Activated CD4-positive, alpha-beta T cell treated with anti-CD3 and anti-CD28 coated beads for 36 hours (primary cell): ENCODE results near the gene TSPOAP1. TPM values are rescaled to one million over a fixed set of nuclear protein-coding genes. Genes with fewer than 3 reads are reported as not detected.

Experiments
- ATAC-seq: fragments of 200-7000 bp; cut with Tn5 transposase; one replicate; pipeline ENCODE4 v1.10.0; 2021; ENCODE audit warnings: mild to moderate bottlenecking, moderate library complexity
- CTCF ChIA-PET: fragments of 350-600 bp; sonication (Branson Sonifier 250); formaldehyde crosslinking; loops from one replicate; lab custom pipeline; 2021; ENCODE audit warnings: antibody characterized with exemption; lab: Charles Lee
- POLR2A ChIA-PET: fragments of 350-600 bp; sonication (Branson Sonifier 250); formaldehyde crosslinking; loops from one replicate; lab custom pipeline; 2021; ENCODE audit warnings: antibody characterized with exemption, inconsistent platforms; lab: Charles Lee
- DNase-seq: peaks from one replicate; pipeline ENCODE4 v3.0.0-alpha.2; 2020
- H3K27ac Mint-ChIP-seq: one replicate; pipeline ENCODE4 v1.8.0; 2021; ENCODE audit warnings: mixed read lengths
- H3K27me3 Mint-ChIP-seq: one replicate; pipeline ENCODE4 v1.8.0; 2021; ENCODE audit warnings: mixed read lengths
- H3K36me3 Mint-ChIP-seq: one replicate; pipeline ENCODE4 v1.8.0; 2021; ENCODE audit warnings: low read depth, mixed read lengths
- H3K4me1 Mint-ChIP-seq: one replicate; pipeline ENCODE4 v1.8.0; 2021; ENCODE audit warnings: mixed read lengths
- H3K4me3 Mint-ChIP-seq: one replicate; pipeline ENCODE4 v1.8.0; 2021; ENCODE audit warnings: mild to moderate bottlenecking, moderate library complexity, mixed read lengths
- H3K9me3 Mint-ChIP-seq: one replicate; pipeline ENCODE4 v1.8.0; 2021; ENCODE audit warnings: low read depth, mixed read lengths
- intact Hi-C, 2 experiments: fragments of 100-400 bp; cut with DNase I in 1 of 2; cut with micrococcal nuclease in 1 of 2; formaldehyde crosslinking; loops; one replicate each; pipeline versions ENCODE4 v1.14.2 to v1.15.1; 2022 to 2024; cut with DNase I, micrococcal nuclease
- total RNA-seq, 2 experiments: library from RNA; stranded (reverse); gene quantifications; one replicate each; pipeline ENCODE4 v1.2.3, GENCODE V29; 2021

The TSPOAP1 gene
- total RNA-seq, 2 experiments from 2014 or later: 11.8 to 12.4 TPM

- POLR2A ChIA-PET: no interaction called here
- Mint-ChIP-seq H3K36me3 (no peaks in the 10 kb centered on the region), H3K27me3 (peaks cover 6% of the 10 kb centered on the region), H3K4me3 (no peak overlapping the region), H3K9me3 (no peaks in the 10 kb centered on the region), H3K4me1 (peaks cover under 1% of the 10 kb centered on the region), H3K27ac (no peak overlapping the region)
- intact Hi-C loops: no loop called here
- ATAC-seq (no peak), DNase-seq (no peak)
- CTCF ChIA-PET: interaction anchor here (0.6 to 2.2 kb wide), 3 partner anchors 19 to 204 kb away, joined by 4 to 6 read pairs (median 4); no protein-coding TSS in a partner anchor
Observed at GRCh38 chr17:58284613-58285421, 43.8 kb downstream of the TSPOAP1 start.

DNA sequence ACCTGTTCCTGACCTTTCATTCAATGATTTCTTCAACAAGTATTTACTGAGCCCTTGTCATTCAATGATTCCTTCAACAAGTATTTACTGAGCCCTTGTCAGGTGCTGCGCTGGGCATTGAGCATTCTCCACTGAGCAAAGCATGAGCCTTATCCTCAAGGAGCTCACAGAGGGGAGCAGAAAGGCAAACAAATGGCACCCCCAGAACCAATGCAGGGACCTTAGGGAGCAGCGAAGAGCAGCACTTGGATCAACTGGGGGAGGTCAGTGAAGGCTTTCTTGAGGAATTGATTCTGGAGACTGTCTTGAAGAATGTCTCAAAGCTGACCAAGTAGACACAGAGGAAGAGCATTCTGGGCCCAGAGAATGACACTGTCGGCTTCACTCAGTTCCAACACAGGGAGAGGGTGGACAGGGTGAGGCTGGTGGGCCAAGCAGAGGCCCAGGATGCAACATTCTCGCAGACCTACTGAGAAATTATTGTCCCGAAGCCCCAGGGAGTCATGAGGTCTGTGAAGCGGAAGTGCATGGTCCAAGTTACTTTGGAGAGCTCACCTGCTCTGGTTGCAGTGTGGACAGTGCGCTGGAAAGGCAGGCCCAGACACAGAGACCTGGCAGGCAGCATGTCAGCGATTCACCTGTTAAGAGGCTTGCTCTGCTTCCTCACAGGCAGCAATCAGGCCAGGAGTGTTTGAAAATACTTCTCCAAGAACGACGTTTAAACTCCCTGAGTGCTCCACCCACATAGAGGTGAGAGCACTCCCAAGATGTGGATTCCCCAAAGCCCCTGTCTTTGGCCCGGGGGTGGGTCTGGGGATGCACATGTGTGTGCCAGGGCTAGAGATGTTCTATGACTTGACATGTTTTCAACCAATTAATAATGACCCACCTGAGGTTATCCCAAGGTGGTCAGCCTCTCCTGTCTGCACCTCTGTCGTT is 44.7 kb downstream of the TSPOAP1 start:
- CTCF ChIA-PET: interaction anchor here (1.3 to 2.2 kb wide), 2 partner anchors 20 to 205 kb away, joined by 4 to 6 read pairs; no protein-coding TSS in a partner anchor
- POLR2A ChIA-PET: no interaction called here
- Mint-ChIP-seq H3K27me3 (peaks cover 10% of the 10 kb centered on the region), H3K36me3 (no peaks in the 10 kb centered on the region), H3K9me3 (no peaks in the 10 kb centered on the region), H3K4me3 (no peak overlapping the region), H3K4me1 (peaks cover 4% of the 10 kb centered on the region), H3K27ac (no peak overlapping the region)
- intact Hi-C loops: no loop called here
- ATAC-seq (no peak), DNase-seq (no peak)

DNA sequence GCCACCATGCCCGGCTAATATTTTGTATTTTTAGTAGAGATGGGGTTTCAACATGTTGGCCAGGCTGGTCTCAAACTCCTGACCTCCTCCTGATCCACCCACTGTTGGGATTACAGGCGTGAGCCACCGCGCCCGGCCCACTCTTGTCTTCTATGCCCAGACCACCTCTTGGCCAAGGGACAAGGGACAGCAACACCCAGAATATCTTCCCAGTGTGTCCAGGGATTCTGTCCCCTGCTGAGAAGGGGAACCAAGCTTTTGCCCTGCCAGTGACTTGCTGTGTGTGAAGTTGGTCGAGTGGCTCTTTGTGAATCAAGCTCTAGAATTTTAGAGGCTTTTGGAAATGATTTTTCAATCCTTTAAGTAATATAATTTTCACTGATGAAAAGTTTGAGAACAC is 46.2 kb downstream of the TSPOAP1 start:
- no peak for ATAC-seq
- Mint-ChIP-seq H3K4me3 (no peak overlapping the region), H3K9me3 (no peaks in the 10 kb centered on the region), H3K36me3 (no peaks in the 10 kb centered on the region), H3K4me1 (peaks cover 4% of the 10 kb centered on the region), H3K27ac (no peak overlapping the region), H3K27me3 (peaks cover 17% of the 10 kb centered on the region)
- intact Hi-C loops: no loop called here
- no peak for DNase-seq
- ChIA-PET POLR2A (interaction anchor here (0.7 kb wide), 1 partner anchor 82 kb away, joined by 3 read pairs; no protein-coding TSS in a partner anchor), CTCF (interaction anchor here (0.6 kb wide), 1 partner anchor 10 kb away, joined by 4 read pairs; no protein-coding TSS in a partner anchor)

DNA sequence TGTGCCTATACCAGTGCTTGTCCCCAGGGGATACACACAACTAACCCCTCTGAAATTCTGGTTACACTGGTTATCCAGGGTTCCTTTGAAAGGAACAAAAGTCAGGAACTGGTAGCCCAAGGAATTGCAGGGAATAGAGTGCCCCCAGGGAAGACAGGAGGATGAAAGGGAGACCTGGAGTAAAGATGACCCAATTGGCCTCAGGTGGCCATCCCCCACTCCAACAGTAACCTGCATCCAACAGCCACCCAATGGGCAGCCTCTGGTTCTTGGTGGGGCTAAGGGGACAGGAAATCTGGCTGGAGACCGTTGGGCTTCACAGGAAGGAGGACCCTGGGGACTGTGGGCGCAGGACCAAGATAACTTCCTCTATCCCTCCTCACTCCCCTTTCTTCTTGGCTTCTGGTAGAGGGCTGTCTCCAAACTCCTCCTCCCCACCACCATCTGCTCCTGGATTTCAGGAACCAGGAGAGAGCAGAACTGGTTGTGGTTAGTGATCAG is 47.0 kb downstream of the TSPOAP1 start:
- ATAC-seq: no peak
- Mint-ChIP-seq H3K27ac (no peak overlapping the region), H3K4me3 (no peak overlapping the region), H3K36me3 (no peaks in the 10 kb centered on the region), H3K27me3 (peaks cover 15% of the 10 kb centered on the region), H3K9me3 (no peaks in the 10 kb centered on the region), H3K4me1 (peaks cover 4% of the 10 kb centered on the region)
- CTCF ChIA-PET: interaction anchor here (1.6 kb wide), 1 partner anchor 97 kb away, joined by 3 read pairs; no protein-coding TSS in a partner anchor
- intact Hi-C loops: no loop called here
- POLR2A ChIA-PET: no interaction called here
- DNase-seq: no peak

GRCh38 chr17:58280480-58281217 is 47.9 kb downstream of the TSPOAP1 start, which contains the start of gene MPO:
MPO (minus strand) TSS chr17:58280935; CDS start chr17:58280758, 177 bp downstream.
- intact Hi-C loops: no loop called here
- POLR2A ChIA-PET: no interaction called here
- ATAC-seq: no peak
- Mint-ChIP-seq H3K27me3 (peaks cover 17% of the 10 kb centered on the region), H3K9me3 (no peaks in the 10 kb centered on the region), H3K4me1 (peaks cover 4% of the 10 kb centered on the region), H3K36me3 (no peaks in the 10 kb centered on the region), H3K27ac (no peak within 1 kb of the TSS), H3K4me3 (no peak within 1 kb of the TSS)
- CTCF ChIA-PET: interaction anchor here (0.6 to 1.6 kb wide), 4 partner anchors 24 to 299 kb away, joined by 3 to 6 read pairs (median 3); no protein-coding TSS in a partner anchor
- DNase-seq: no peak

DNA sequence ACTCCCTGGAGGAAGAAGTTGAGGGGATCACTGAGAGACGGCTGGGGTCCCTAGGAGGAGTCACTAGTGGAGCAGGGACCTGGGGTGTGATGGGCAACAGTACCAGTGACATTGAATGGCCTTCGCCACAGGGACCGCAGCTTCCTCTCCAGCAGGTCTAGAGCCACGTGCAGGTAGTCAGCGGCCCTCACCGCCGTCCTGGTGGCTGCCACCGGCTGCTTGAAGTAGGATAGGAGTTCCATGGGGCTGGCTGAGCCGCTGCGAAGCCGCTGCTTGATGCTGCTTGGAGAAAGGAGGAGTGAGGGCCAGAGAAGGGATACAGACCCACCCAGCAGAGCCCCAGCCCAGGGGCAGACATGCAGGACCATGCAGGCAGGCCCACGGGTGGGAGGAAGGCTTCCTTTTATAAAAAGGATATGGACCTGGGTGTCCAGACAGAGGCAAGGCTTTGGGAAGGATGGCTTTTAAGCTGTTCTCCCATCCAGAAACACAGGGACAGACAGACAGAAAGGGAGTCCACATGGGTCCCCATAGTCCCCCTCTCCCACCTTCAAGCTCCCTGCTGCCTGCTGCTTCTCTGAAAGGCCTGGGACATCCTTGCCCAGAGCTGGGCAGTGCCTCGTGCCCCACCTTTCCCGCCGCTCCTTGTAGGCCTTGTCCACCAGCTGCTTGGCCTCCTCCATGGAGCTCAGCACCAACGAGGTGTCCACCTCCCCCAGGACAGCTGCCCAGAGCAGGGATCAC is 48.7 kb downstream of the TSPOAP1 start:
- ATAC-seq (no peak), DNase-seq (peak; percentile 27)
- Mint-ChIP-seq H3K4me3 (no peak overlapping the region), H3K9me3 (no peaks in the 10 kb centered on the region), H3K27ac (no peak overlapping the region), H3K36me3 (no peaks in the 10 kb centered on the region), H3K27me3 (peaks cover 17% of the 10 kb centered on the region), H3K4me1 (peaks cover 4% of the 10 kb centered on the region)
- CTCF ChIA-PET: interaction anchor here (0.9 to 1.6 kb wide), 3 partner anchors 25 to 99 kb away, joined by 3 to 6 read pairs (median 3); no protein-coding TSS in a partner anchor
- intact Hi-C loops: no loop called here
- POLR2A ChIA-PET: no interaction called here

GRCh38 chr17:58279016-58279711 is 49.4 kb downstream of the TSPOAP1 start:
- H3K27ac Mint-ChIP-seq: no peak overlapping the region
- no peaks in the 10 kb centered on the region for H3K36me3 Mint-ChIP-seq
- H3K4me1 Mint-ChIP-seq: peaks cover 4% of the 10 kb centered on the region
- DNase-seq (no peak), ATAC-seq (no peak)
- CTCF ChIA-PET: interaction anchor here (0.7 to 1.0 kb wide), 2 partner anchors 26 to 87 kb away, joined by 4 read pairs; no protein-coding TSS in a partner anchor
- POLR2A ChIA-PET: no interaction called here
- no peak overlapping the region for H3K4me3 Mint-ChIP-seq
- intact Hi-C loops: no loop called here
- H3K27me3 Mint-ChIP-seq: peaks cover 17% of the 10 kb centered on the region
- no peaks in the 10 kb centered on the region for H3K9me3 Mint-ChIP-seq

GRCh38 chr17:58278661-58279015 is 50.0 kb downstream of the TSPOAP1 start:
- DNase-seq: no peak
- intact Hi-C loops: no loop called here
- Mint-ChIP-seq H3K9me3 (no peaks in the 10 kb centered on the region), H3K27ac (no peak overlapping the region), H3K4me1 (peaks cover 4% of the 10 kb centered on the region), H3K36me3 (no peaks in the 10 kb centered on the region), H3K27me3 (peaks cover 17% of the 10 kb centered on the region), H3K4me3 (no peak overlapping the region)
- ChIA-PET CTCF (interaction anchor here (0.7 to 1.0 kb wide), 2 partner anchors 27 to 88 kb away, joined by 4 read pairs; no protein-coding TSS in a partner anchor), POLR2A (no interaction called here)
- ATAC-seq: no peak

DNA sequence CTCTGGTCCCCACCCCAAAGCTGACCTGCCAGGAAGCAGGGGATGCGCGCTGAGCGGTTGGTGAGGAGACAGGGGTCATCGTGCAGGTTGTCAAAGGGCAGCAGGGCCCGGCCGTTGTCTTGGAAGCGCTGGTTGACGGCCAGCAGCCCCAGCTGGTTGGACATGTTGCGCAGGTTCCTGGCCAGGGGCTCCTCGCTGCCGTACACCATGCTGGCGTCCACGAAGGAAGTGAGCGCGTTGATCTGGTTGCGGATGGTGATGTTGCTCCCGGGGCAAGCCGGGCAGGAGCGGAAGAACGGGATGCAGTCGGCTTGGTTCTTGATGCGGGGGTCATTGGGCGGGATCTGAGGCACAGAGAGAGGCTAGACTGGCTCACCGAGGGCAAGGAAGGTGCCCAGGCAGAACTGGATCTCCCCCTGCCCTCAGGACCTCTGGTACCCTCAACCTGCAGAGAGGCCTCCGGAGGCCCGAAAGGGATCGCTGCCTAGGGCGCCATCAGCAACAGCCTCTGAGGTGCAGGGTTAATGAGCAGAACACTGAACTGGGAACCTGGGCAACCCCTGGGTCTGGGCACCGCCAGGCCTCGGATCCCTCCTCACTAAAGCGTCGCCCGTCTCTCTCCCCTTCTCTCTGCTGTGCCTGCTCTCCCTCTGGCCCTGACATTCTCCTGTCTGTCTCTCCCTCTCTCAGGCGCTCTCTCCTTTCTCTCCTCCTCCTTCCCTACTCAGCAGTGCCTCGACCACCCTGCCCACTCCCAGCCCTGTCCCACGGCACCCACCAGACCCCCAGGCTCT is 50.6 kb downstream of the TSPOAP1 start:
- ChIA-PET POLR2A (no interaction called here), CTCF (interaction anchor here (0.7 to 1.0 kb wide), 3 partner anchors 88 to 159 kb away, joined by 3 to 4 read pairs (median 3); no protein-coding TSS in a partner anchor)
- H3K4me3 Mint-ChIP-seq: no peak overlapping the region
- intact Hi-C loops: no loop called here
- peaks cover 4% of the 10 kb centered on the region for H3K4me1 Mint-ChIP-seq
- peaks cover 17% of the 10 kb centered on the region for H3K27me3 Mint-ChIP-seq
- DNase-seq (no peak), ATAC-seq (no peak)
- H3K36me3 Mint-ChIP-seq: no peaks in the 10 kb centered on the region
- no peak overlapping the region for H3K27ac Mint-ChIP-seq
- no peaks in the 10 kb centered on the region for H3K9me3 Mint-ChIP-seq
